ENCODE measurements around the gene CYP2A13.
"Not testable (repeated sequence)": the region's sequence is repeated elsewhere in the genome, so short reads cannot be mapped to it uniquely, and the experiment has no call there.

DNA sequence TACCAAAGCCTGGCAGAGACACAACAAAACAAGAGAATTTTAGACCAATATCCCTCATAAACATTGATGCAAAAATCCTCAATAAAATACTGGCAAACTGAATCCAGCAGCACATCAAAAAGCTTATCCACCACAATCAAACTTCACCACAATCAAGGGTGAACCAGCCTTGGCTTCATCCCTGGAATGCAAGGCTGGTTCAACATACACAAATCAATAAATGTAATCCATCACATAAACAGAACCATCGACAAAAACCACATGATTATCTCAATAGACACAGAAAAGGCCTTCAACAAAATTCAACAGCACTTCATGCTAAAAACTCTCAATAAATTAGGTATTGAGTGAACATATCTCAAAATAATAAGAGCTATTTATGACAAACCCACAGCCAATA, 14.0 kb downstream of the CYP2A13 start:
- not testable (repeated sequence) for TF ChIP-seq POLR2AphosphoS5 (IDR thresholded peaks at IDR 0.05); POLR2A (IDR thresholded peaks at IDR 0.05; ENCODE audit: low read depth)
- TF ChIP-seq, protein P1, sequence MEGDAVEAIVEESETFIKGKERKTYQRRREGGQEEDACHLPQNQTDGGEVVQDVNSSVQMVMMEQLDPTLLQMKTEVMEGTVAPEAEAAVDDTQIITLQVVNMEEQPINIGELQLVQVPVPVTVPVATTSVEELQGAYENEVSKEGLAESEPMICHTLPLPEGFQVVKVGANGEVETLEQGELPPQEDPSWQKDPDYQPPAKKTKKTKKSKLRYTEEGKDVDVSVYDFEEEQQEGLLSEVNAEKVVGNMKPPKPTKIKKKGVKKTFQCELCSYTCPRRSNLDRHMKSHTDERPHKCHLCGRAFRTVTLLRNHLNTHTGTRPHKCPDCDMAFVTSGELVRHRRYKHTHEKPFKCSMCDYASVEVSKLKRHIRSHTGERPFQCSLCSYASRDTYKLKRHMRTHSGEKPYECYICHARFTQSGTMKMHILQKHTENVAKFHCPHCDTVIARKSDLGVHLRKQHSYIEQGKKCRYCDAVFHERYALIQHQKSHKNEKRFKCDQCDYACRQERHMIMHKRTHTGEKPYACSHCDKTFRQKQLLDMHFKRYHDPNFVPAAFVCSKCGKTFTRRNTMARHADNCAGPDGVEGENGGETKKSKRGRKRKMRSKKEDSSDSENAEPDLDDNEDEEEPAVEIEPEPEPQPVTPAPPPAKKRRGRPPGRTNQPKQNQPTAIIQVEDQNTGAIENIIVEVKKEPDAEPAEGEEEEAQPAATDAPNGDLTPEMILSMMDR (IDR thresholded peaks at IDR 0.05): not testable (repeated sequence)
